ENCODE data around the gene APOBEC3H. TPM values are rescaled to one million over a fixed set of nuclear protein-coding genes. Genes with fewer than 3 reads are reported as not detected.
"Not testable (repeated sequence)": the region's sequence is repeated elsewhere in the genome, so short reads cannot be mapped to it uniquely, and the experiment has no call there.

The APOBEC3H gene
- not detected for total RNA-seq
- long read RNA-seq = 0 reads

GRCh38 chr22:39097098-39098020 lies at the start of gene APOBEC3H:
TSS of gene APOBEC3H (plus strand) at chr22:39097244. CDS start at chr22:39100279, 3,035 bp downstream.
- intact Hi-C loops (cut with DNase I) = no loop called here
- DNase-seq (ENCODE audit: low spot score) = no peak

GRCh38 chr22:39049486-39049885 lies 47.6 kb upstream of the APOBEC3H start:
- intact Hi-C loops (cut with DNase I); DNase-seq (ENCODE audit: low spot score): not testable (repeated sequence)

GRCh38 chr22:39051844-39052495 lies 45.1 kb upstream of the APOBEC3H start:
- DNase-seq (ENCODE audit: low spot score); intact Hi-C loops (cut with DNase I): not testable (repeated sequence)

- intact Hi-C loops (cut with DNase I) = no loop called here
- no peak for DNase-seq (ENCODE audit: low spot score)
These were observed 41.4 kb upstream of the APOBEC3H start for GRCh38 chr22:39055658-39056057.

- DNase-seq (ENCODE audit: low spot score); intact Hi-C loops (cut with DNase I): not testable (repeated sequence)
These were observed 35.8 kb upstream of the APOBEC3H start for GRCh38 chr22:39061290-39061689.

GRCh38 chr22:39061951-39062350 lies 35.1 kb upstream of the APOBEC3H start:
- intact Hi-C loops (cut with DNase I); DNase-seq (ENCODE audit: low spot score): not testable (repeated sequence)

GRCh38 chr22:39063904-39064303 lies 33.1 kb upstream of the APOBEC3H start:
- DNase-seq (ENCODE audit: low spot score); intact Hi-C loops (cut with DNase I): not testable (repeated sequence)

GRCh38 chr22:39066442-39067276 lies 30.4 kb upstream of the APOBEC3H start:
- DNase-seq (ENCODE audit: low spot score); intact Hi-C loops (cut with DNase I): not testable (repeated sequence)

- DNase-seq (ENCODE audit: low spot score) = no peak
- intact Hi-C loops (cut with DNase I) = no loop called here
These were observed 28.8 kb upstream of the APOBEC3H start for GRCh38 chr22:39068033-39068785.

GRCh38 chr22:39070186-39070585 lies 26.9 kb upstream of the APOBEC3H start:
- intact Hi-C loops (cut with DNase I) = no loop called here
- no peak for DNase-seq (ENCODE audit: low spot score)

- intact Hi-C loops (cut with DNase I); DNase-seq (ENCODE audit: low spot score): not testable (repeated sequence)
These were observed 24.5 kb upstream of the APOBEC3H start for GRCh38 chr22:39072581-39072981.

- no peak for DNase-seq (ENCODE audit: low spot score)
- intact Hi-C loops (cut with DNase I) = no loop called here
These were observed 23.1 kb upstream of the APOBEC3H start for GRCh38 chr22:39073981-39074380.

GRCh38 chr22:39076155-39077025 lies 20.7 kb upstream of the APOBEC3H start:
- DNase-seq (ENCODE audit: low spot score); intact Hi-C loops (cut with DNase I): not testable (repeated sequence)

- peak; percentile 79 for DNase-seq (ENCODE audit: low spot score)
- intact Hi-C loops (cut with DNase I) = not testable (repeated sequence)
These were observed 19.8 kb upstream of the APOBEC3H start, which contains the start of gene APOBEC3G for GRCh38 chr22:39077026-39077840. TSS of gene APOBEC3G (plus strand) at chr22:39077275. CDS start at chr22:39077362, 87 bp downstream.

- intact Hi-C loops (cut with DNase I); DNase-seq (ENCODE audit: low spot score): not testable (repeated sequence)
These were observed 19.1 kb upstream of the APOBEC3H start for GRCh38 chr22:39077912-39078311.

GRCh38 chr22:39078329-39078728 lies 18.7 kb upstream of the APOBEC3H start:
- DNase-seq (ENCODE audit: low spot score) = no peak

GRCh38 chr22:39079054-39079637 lies 17.9 kb upstream of the APOBEC3H start:
- intact Hi-C loops (cut with DNase I); DNase-seq (ENCODE audit: low spot score): not testable (repeated sequence)

More at GRCh38 chr22:39078329-39078728, 18.7 kb upstream of the APOBEC3H start:
- intact Hi-C loops (cut with DNase I) = no loop called here
